ENCODE data around the gene NUP93.

- TF ChIP-seq REST (IDR thresholded peaks at IDR 0.05; ENCODE audit: insufficient read depth in 1 of 2, low read depth in 2 of 2, low read length in 2 of 2), result no peak
- no peak for TF ChIP-seq TAF1 (IDR thresholded peaks at IDR 0.05; ENCODE audit: borderline replicate concordance, insufficient read depth, low read length)
- no peak for TF ChIP-seq FOXP2 (optimal IDR thresholded peaks at IDR 0.05; ENCODE audit: borderline replicate concordance, extremely low read depth, extremely low read length, insufficient read depth)
- TF ChIP-seq POLR2AphosphoS5 (IDR thresholded peaks at IDR 0.05; ENCODE audit: low read depth, low read length), result no peak
Measured at GRCh38 chr16:56859636-56860035, 129.7 kb downstream of the NUP93 start.

All from PFSK-1 (cell line).